Renal cortex interstitium (tissue), 11 donors: ENCODE measurements around the gene CHRM2. TPM values are rescaled to one million over a fixed set of nuclear protein-coding genes. Genes with fewer than 3 reads are reported as not detected.
A peak's percentile ranks its signal among the peaks of the same experiment; 100 is the strongest.

ENCODE experiments used
- DNase-seq, 11 donors: peaks; one replicate each; pipeline ENCODE4 v3.0.0-alpha.2; 2013; ENCODE audit warnings: low read depth in 9 of 11, low spot score in 4 of 11; ENCODE audit errors: extremely low read depth in 1 of 11
- polyA plus RNA-seq, 3 donors: library from polyadenylated mRNA; unstranded; fragments of 120-200 nt; gene quantifications; one replicate each; pipeline ENCODE4 v1.2.1, GENCODE V29; 2013; ENCODE audit not compliant: insufficient read length in 3 of 3

Gene CHRM2
- polyA plus RNA-seq, 3 donors = 2.2 to 2.9 (median 2.5) TPM

GRCh38 chr7:136942994-136943393 is 74.5 kb downstream of the CHRM2 start:
- no peak for DNase-seq

DNA sequence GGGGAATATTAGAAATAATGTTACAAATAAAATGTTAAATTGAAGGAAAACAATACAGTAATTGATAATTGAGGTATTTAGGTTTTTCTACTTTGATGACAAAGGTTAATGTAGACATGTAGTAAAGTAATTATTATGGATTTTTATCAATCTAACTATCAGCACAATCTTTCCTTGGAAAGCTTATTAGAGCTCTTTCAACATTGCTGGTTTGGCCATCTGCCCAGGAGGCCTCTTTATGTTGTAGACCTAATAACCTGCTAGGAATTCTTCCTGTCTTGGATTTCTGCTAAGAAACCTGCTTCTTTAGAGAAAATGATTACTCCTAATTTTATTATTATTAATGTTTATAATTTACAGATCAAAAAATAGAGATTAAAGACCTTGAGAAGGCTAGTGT is 78.9 kb downstream of the CHRM2 start:
- DNase-seq = no peak

DNA sequence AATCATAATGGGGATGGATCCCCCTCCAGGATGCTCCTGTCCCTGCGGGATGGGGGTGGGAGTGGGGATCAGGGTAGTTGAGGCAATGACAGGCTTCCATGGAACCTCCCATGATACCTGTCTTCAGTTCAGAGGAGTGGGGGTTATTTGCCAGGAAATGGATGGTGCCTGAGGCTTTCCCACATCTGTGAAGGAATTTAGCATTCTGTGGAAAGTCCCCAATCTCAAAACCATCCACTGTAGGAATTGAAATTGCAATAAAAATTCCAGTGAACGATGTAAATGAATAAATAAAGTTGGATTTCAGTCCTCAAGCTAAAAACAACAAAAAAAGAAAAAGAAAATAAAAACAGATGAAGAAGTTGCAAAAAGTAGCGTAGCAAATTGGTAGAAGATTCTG is 81.9 kb downstream of the CHRM2 start:
- DNase-seq = no peak

- DNase-seq = no peak
Measured at GRCh38 chr7:136953386-136953785, 84.9 kb downstream of the CHRM2 start.

- DNase-seq = no peak
Measured at GRCh38 chr7:136956232-136956631, 87.8 kb downstream of the CHRM2 start.

DNA sequence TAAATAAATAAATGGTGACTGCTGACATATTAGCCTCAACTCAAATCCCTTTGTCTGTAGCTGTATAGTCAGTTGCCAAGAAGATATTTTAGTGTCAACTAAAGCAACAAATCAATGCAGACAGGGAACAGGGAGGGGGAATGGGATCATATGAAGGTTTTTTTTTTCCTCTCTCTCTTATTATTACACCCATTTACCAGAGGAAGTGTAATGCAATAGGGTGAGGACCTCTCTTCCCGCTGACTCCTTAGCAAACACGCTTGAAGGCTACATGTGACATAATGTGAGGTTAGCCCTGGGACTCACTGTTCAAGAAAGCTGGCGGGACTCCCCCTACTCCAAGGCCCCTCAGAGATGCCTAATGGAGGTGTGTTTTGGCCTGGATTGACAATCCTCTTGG is 88.2 kb downstream of the CHRM2 start:
- no peak for DNase-seq

- DNase-seq = no peak
Measured at GRCh38 chr7:136957391-136957790, 88.9 kb downstream of the CHRM2 start.

- DNase-seq = no peak
Measured at GRCh38 chr7:136958016-136958415, 89.6 kb downstream of the CHRM2 start.

GRCh38 chr7:136964347-136964746 is 95.9 kb downstream of the CHRM2 start:
- no peak for DNase-seq

- no peak for DNase-seq
Measured at GRCh38 chr7:136966825-136967224, 98.4 kb downstream of the CHRM2 start.

DNA sequence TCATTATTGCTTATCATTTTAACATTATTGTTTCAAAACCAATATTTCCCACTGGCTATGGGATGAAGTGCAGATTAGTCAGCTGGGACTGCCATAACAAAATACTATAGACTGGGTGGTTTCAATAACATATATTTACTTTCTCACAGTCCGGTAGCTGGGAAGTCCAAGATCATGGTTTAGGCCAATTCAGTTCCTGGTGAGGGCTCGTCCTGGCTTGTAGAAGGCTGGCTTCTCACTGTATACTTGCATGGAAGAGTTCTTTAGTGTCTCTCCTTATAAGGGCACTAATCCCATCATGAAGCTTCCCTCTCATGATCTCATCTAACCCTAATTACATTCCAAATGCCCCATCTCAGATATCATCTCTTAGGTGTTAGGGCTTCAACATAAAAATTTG is 101.3 kb downstream of the CHRM2 start:
- no peak for DNase-seq

DNA sequence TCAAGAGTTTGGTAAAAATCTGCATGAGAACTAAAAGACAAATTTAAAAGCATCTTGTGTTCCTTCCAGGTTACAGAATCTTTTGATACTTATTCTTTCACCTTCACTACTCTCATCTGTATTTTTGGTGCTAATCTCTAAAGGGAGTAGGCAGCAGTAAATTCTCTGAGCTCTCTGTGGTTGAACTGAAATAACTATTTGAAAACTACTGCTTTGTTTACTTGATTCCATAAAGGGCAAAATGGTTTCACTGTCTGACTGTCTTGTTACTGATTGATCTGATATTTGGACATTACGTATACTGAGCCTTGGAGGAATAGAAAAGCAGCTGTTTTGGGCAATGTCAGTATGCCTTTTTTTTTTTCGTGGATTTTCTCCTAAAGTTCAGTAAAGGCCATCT is 103.3 kb downstream of the CHRM2 start:
- no peak for DNase-seq

DNA sequence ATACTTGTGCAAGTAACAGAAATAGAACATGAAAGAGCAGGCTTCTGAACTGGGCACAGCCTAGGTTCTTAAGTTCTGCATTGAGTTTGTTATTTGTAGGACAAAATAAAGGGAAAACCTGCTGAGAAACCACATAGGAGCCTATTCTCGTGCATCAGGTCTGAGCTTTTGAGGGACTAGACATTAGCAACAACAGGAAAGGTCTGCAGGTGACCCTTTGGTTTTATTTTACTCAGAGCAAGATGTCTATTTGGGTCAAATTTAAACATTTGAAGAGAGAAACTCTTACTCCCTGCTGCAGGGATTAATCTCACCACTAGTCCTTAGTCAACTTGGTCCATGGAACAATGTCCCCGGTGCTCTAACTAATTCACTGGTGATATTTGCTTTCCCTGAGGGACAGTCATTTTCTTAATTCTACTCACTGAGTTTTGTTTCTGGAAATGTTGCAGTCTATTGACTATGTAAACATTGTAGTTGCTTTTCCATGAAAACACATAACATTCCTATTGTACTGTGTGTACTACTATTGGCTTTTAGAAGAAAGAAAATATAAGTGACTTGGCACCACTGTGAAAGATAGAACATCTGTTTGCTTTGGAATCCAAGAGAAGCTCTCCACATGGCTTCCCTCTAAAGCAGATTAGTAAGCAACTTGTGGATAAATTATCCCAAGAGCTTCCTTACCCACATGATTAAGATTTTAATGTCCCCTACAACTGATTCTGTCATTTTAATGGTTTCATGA is 108.2 kb downstream of the CHRM2 start:
- peak in 2 of 11 donors; percentile 13 to 17 for DNase-seq

DNA sequence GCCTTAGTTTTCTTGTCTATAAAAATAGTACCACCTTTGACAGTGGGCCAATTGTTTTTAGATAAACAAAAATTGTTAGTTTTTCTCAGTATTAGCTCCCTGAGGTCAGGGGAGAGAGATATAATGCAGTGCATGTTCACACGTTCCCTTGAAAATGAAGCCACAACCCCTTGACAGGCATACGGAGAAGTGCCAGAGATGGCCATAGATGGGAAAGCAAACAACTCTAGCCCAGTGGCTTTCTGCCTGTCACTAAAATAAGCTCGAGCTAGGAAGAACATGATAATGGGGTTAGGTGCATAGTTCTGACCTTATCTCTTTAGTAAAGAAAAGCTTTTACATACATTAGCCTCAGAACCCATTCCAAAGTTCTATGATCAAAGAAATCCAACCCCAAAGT is 124.9 kb downstream of the CHRM2 start:
- no peak for DNase-seq

GRCh38 chr7:136997735-136998134 is 129.3 kb downstream of the CHRM2 start:
- no peak for DNase-seq

DNA sequence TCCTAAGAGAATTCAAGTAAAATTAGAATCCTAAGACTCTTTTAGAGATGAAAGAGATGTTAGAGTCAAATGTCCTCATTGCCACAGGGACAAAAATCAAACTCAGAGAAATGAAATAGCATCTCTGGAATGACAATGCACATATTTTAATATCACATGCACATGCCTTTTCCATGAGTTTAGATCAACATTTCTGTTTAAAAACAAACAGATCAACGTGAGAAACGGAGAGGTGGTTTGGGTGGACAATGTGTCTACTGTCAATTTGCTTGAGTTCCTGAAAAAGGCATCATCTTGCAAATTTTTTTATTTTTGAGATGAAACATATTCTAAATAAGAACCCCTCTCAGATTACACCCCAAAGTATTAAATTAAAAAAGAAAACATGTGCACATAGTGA is 130.0 kb downstream of the CHRM2 start:
- DNase-seq = no peak

DNA sequence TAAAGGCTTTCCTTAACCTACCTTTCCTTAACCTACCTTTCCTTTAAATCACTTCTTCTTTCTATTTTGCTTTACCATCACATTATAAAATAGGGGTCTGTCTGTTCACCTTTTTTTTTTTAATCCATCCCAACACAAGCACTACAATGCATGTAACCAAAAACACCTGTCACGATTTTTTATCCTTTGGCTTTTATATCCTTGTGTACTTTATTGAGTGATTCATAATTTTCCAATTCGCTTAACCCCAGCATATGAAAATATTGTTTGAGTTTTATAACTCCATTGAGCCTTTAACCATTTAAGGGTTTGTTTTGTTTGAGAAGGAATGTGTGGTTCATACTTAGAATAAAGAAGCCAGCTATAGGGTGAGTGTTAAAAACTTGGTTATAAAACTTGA is 132.2 kb downstream of the CHRM2 start:
- no peak for DNase-seq

GRCh38 chr7:137001041-137001440 is 132.6 kb downstream of the CHRM2 start:
- DNase-seq = peak; percentile 23 to 62 (median 44)

DNA sequence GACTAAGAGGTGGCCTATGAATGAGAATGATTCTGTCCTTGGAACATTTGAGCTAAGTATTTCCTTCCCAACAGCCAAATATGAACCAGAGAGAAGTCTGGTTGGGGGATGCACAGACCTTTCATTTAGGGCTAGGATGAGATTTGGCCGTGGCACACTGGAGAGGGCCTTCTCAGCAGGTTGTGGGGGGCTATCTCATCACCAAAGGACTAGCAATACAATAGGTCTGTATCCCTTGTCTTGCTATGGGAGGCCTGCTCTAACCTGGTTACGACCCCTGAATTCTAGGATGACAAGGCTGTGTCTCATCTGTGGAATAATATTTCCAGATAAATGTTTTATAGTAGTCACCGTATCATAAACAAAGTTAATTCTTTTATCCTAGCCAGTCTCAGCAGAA is 133.0 kb downstream of the CHRM2 start:
- DNase-seq = no peak

DNA sequence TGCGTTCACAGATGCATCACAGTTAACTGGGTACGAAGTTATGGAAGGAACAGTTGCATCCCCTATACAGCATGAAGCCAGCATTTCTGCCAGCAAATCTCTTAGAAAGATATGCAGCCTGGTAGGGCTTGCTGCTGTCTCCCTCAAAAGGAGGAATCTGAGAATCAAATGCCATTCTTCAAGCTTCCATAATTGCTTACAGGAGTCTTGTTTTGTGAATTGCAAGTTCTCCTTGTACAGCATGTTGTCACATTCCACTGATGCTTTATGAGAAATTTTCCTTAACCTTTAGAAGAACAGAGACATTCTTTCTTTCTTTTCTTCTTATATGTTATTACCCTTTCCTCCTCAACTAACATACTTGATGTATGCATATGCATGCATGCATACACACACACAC is 134.6 kb downstream of the CHRM2 start:
- no peak for DNase-seq

- no peak for DNase-seq
Measured at GRCh38 chr7:137003566-137003965, 135.1 kb downstream of the CHRM2 start.
